Uterus (tissue), 2 donors: Measurements from ENCODE around the gene TDRD15.

Experiments used
- POLR2A ChIP-seq, 2 donors: fragments of 450-650 bp; IDR thresholded peaks; one replicate each; pipeline ENCODE4 v1.6.1; 2016; ENCODE audit warnings: antibody characterized with exemption in 2 of 2, mild to moderate bottlenecking in 1 of 2, moderate library complexity in 1 of 2
- TF ChIP-seq, protein P1 (sequence below), 4 experiments: fragments of 200-600 bp in 2 of 4; fragments of 450-650 bp in 2 of 4; sonication (generic) in 2 of 4; IDR thresholded peaks; one replicate each; pipeline ENCODE4 v1.5.1; 2016 to 2019; ENCODE audit warnings: antibody characterized with exemption in 4 of 4, mild to moderate bottlenecking in 2 of 4, moderate library complexity in 1 of 4

DNA sequence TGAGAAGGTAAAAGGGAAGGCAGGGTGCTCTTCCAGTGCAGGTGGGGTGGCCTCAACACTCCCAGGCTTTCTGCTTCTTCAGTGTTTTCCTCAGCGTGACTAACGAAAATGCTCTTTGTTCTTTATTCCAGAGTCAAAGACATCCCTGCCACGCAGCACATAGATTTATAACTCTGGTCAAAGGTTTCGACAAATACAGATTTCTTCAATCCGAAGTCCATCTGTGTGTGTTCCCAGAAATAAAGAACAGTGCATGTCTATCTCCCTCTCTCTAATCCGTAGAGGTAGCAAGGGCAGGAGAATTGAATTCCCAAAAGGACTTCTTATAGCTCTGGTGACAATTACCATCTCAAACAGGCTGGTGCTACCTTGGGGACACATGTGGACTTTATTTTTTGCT lies 26.4 kb upstream of the TDRD15 start:
- TF ChIP-seq, protein P1, sequence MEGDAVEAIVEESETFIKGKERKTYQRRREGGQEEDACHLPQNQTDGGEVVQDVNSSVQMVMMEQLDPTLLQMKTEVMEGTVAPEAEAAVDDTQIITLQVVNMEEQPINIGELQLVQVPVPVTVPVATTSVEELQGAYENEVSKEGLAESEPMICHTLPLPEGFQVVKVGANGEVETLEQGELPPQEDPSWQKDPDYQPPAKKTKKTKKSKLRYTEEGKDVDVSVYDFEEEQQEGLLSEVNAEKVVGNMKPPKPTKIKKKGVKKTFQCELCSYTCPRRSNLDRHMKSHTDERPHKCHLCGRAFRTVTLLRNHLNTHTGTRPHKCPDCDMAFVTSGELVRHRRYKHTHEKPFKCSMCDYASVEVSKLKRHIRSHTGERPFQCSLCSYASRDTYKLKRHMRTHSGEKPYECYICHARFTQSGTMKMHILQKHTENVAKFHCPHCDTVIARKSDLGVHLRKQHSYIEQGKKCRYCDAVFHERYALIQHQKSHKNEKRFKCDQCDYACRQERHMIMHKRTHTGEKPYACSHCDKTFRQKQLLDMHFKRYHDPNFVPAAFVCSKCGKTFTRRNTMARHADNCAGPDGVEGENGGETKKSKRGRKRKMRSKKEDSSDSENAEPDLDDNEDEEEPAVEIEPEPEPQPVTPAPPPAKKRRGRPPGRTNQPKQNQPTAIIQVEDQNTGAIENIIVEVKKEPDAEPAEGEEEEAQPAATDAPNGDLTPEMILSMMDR (IDR thresholded peaks at IDR 0.05) = no peak
- no peak for TF ChIP-seq POLR2A (IDR thresholded peaks at IDR 0.05)
